NCI-H1417 (cell line): Measurements from ENCODE around the gene RBMS1.

Source experiments
- DNase-seq, 3 experiments: peaks; one replicate each; lab custom pipeline; 2025; lab: John Stamatoyannopoulos, UW

RBMS1 gene

GRCh38 chr2:160223560-160223959 lies 270.0 kb downstream of the RBMS1 start:
- no peak for DNase-seq

- DNase-seq, result no peak
Measured at GRCh38 chr2:160222546-160223283, 270.9 kb downstream of the RBMS1 start.
